GM18873 (cell line): ENCODE data around the gene SH3PXD2B.
"Not testable (repeated sequence)": the region's sequence is repeated elsewhere in the genome, so short reads cannot be mapped to it uniquely, and the experiment has no call there.

Source experiments
- ATAC-seq: cut with Tn5 transposase; IDR thresholded peaks from one replicate; pipeline ENCODE4 v1.9.1; 2021; ENCODE audit warnings: mild to moderate bottlenecking, moderate library complexity, moderate number of reproducible peaks; ENCODE audit not compliant: unreplicated experiment, low FRiP score

Gene SH3PXD2B

GRCh38 chr5:172350212-172351181, 103.8 kb downstream of the SH3PXD2B start:
- no peak for ATAC-seq

GRCh38 chr5:172348733-172349132, 105.6 kb downstream of the SH3PXD2B start:
- not testable (repeated sequence) for ATAC-seq

GRCh38 chr5:172348084-172348483, 106.2 kb downstream of the SH3PXD2B start:
- no peak for ATAC-seq

- ATAC-seq: no peak
Measured at GRCh38 chr5:172347496-172348052, 106.8 kb downstream of the SH3PXD2B start.

- no peak for ATAC-seq
Measured at GRCh38 chr5:172345881-172346280, 108.4 kb downstream of the SH3PXD2B start.

- ATAC-seq: no peak
Measured at GRCh38 chr5:172344855-172345409, 109.4 kb downstream of the SH3PXD2B start.

- no peak for ATAC-seq
Measured at GRCh38 chr5:172343741-172344140, 110.6 kb downstream of the SH3PXD2B start.

GRCh38 chr5:172342918-172343317, 111.4 kb downstream of the SH3PXD2B start:
- no peak for ATAC-seq

GRCh38 chr5:172339264-172340180, 114.8 kb downstream of the SH3PXD2B start:
- no peak for ATAC-seq

- ATAC-seq: no peak
Measured at GRCh38 chr5:172336676-172337285, 117.5 kb downstream of the SH3PXD2B start.

- no peak for ATAC-seq
Measured at GRCh38 chr5:172336264-172336663, 118.1 kb downstream of the SH3PXD2B start.

- no peak for ATAC-seq
Measured at GRCh38 chr5:172335721-172336120, 118.6 kb downstream of the SH3PXD2B start.

GRCh38 chr5:172334641-172335040, 119.7 kb downstream of the SH3PXD2B start:
- no peak for ATAC-seq

- ATAC-seq: no peak
Measured at GRCh38 chr5:172334196-172334595, 120.1 kb downstream of the SH3PXD2B start.

- ATAC-seq: not testable (repeated sequence)
Measured at GRCh38 chr5:172326901-172327300, 127.4 kb downstream of the SH3PXD2B start.

- ATAC-seq: no peak
Measured at GRCh38 chr5:172325452-172325851, 128.9 kb downstream of the SH3PXD2B start.

GRCh38 chr5:172322028-172322965, 132.0 kb downstream of the SH3PXD2B start:
- peak; percentile 48 for ATAC-seq

- no peak for ATAC-seq
Measured at GRCh38 chr5:172321593-172321992, 132.7 kb downstream of the SH3PXD2B start.
